ENCODE measurements around the gene TAPT1.

- TF ChIP-seq, protein P1, sequence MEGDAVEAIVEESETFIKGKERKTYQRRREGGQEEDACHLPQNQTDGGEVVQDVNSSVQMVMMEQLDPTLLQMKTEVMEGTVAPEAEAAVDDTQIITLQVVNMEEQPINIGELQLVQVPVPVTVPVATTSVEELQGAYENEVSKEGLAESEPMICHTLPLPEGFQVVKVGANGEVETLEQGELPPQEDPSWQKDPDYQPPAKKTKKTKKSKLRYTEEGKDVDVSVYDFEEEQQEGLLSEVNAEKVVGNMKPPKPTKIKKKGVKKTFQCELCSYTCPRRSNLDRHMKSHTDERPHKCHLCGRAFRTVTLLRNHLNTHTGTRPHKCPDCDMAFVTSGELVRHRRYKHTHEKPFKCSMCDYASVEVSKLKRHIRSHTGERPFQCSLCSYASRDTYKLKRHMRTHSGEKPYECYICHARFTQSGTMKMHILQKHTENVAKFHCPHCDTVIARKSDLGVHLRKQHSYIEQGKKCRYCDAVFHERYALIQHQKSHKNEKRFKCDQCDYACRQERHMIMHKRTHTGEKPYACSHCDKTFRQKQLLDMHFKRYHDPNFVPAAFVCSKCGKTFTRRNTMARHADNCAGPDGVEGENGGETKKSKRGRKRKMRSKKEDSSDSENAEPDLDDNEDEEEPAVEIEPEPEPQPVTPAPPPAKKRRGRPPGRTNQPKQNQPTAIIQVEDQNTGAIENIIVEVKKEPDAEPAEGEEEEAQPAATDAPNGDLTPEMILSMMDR (IDR thresholded peaks at IDR 0.05), result no peak
- TF ChIP-seq EZH2 (IDR thresholded peaks at IDR 0.05; ENCODE audit: borderline replicate concordance, insufficient read depth, low read depth, low read length, poor library complexity, severe bottlenecking), result no peak
Observed at GRCh38 chr4:16226816-16227461, 668 bp upstream of the TAPT1 start.

Measured in B cell (primary cell).